HepG2 (cell line): Measurements from ENCODE around the gene UMPS. TPM values are rescaled to one million over a fixed set of nuclear protein-coding genes. Genes with fewer than 3 reads are reported as not detected.

Source experiments
- ATAC-seq: fragments of 200-7000 bp; cut with Tn5 transposase; 3 replicates; pipeline ENCODE4 v1.9.1; 2020; ENCODE audit warnings: mild to moderate bottlenecking, moderate library complexity
- BruUV-seq: library from RNA; stranded (reverse); fragments of 400-500 nt; replicated peaks from 2 replicates; lab custom pipeline; 2021; lab: Mats Ljungman, UMichigan
- CTCF ChIA-PET: fragments of 300-600 bp; formaldehyde crosslinking; extraction: SDS; loops from one replicate; lab custom pipeline; 2021; ENCODE audit warnings: low total read pairs, inconsistent platforms, low intra/inter-chr PET ratio; lab: Yijun Ruan, JAX
- POLR2A ChIA-PET: fragments of 350-600 bp; sonication (Branson Sonifier 250); formaldehyde crosslinking; loops from one replicate; lab custom pipeline; 2020; ENCODE audit warnings: antibody characterized with exemption, inconsistent platforms; lab: Yijun Ruan, JAX
- DNase-seq: peaks from one replicate; pipeline ENCODE4 v3.0.0-alpha.2; 2015; ENCODE audit warnings: low spot score
- FAIRE-seq: peaks from 3 replicates; lab custom pipeline; 2011; peaks lifted over from hg19 to GRCh38; lab: Jason Lieb, UNC
- H2AFZ ChIP-seq: one replicate; pipeline ENCODE4 v1.6.1; 2011; ENCODE audit warnings: low read length, inconsistent platforms
- H3K27ac ChIP-seq: fragments of 300-600 bp; 3 replicates; pipeline ENCODE4 v1.8.0; 2011; ENCODE audit warnings: mixed run types, mild to moderate bottlenecking, mixed read lengths, low read length, inconsistent platforms; ENCODE audit not compliant: insufficient read depth; ENCODE audit errors: extremely low read length
- H3K27me3 ChIP-seq, 2 experiments: fragments of 200-600 bp in 1 of 2; 2 replicates in 1 of 2; 3 replicates in 1 of 2; pipeline versions ENCODE4 v1.6.0 to v1.8.0; 2011; ENCODE audit warnings: low read length in 2 of 2, mild to moderate bottlenecking in 2 of 2, moderate library complexity in 2 of 2, inconsistent platforms in 1 of 2; ENCODE audit not compliant: insufficient read depth in 2 of 2, control insufficient read depth in 1 of 2
- H3K36me3 ChIP-seq, 2 experiments: fragments of 200-600 bp in 1 of 2; replicated peaks in 1 of 2; 2 replicates in 1 of 2; 3 replicates in 1 of 2; pipeline versions ENCODE4 v1.5.1 to v1.8.0; 2011; ENCODE audit warnings: low read length in 2 of 2, inconsistent platforms in 1 of 2; ENCODE audit not compliant: insufficient read depth in 2 of 2, control insufficient read depth in 1 of 2
- H3K4me1 ChIP-seq: 2 replicates; pipeline ENCODE4 v1.5.1; 2012; ENCODE audit warnings: low read length, inconsistent platforms; ENCODE audit not compliant: insufficient read depth
- H3K4me2 ChIP-seq: 2 replicates; pipeline ENCODE4 v1.6.0; 2011; ENCODE audit warnings: low read depth, low read length, inconsistent platforms
- H3K4me3 ChIP-seq, 3 experiments: fragments of 200-600 bp in 1 of 3; sonication (generic), shearing (Covaris generic) in 1 of 3; replicated peaks in 1 of 3; 2 replicates each; pipeline ENCODE4 v1.5.1; 2011 to 2016; ENCODE audit warnings: low read length in 3 of 3, inconsistent platforms in 2 of 3, low read depth in 2 of 3, mild to moderate bottlenecking in 2 of 3, control low read depth in 1 of 3, mixed read lengths in 1 of 3; ENCODE audit not compliant: insufficient read depth in 1 of 3
- H3K79me2 ChIP-seq: one replicate; pipeline ENCODE4 v1.6.1; 2011; ENCODE audit warnings: low read length, inconsistent platforms; ENCODE audit not compliant: insufficient read depth
- H3K9ac ChIP-seq: 2 replicates; pipeline ENCODE4 v1.6.0; 2011; ENCODE audit warnings: mild to moderate bottlenecking, low read depth, low read length, inconsistent platforms; ENCODE audit not compliant: insufficient read depth
- H3K9me3 ChIP-seq: 2 replicates; pipeline ENCODE4 v1.5.1; 2012; ENCODE audit warnings: mild to moderate bottlenecking, low read length
- H4K20me1 ChIP-seq: 2 replicates; pipeline ENCODE4 v1.6.0; 2011; ENCODE audit warnings: inconsistent platforms, mild to moderate bottlenecking, low read length, moderate library complexity; ENCODE audit not compliant: insufficient read depth
- AGO2 ChIP-seq: fragments of 200-400 bp; formaldehyde crosslinking; optimal IDR thresholded peaks from 2 replicates; pipeline ENCODE3; 2017; ENCODE audit warnings: mild to moderate bottlenecking, low read depth, low read length, moderate library complexity
- HNRNPK ChIP-seq: fragments of 200-400 bp; formaldehyde crosslinking; IDR thresholded peaks from 2 replicates; pipeline ENCODE4 v1.6.1; 2018; ENCODE audit warnings: low read length, low read depth, moderate library complexity, mild to moderate bottlenecking; ENCODE audit not compliant: poor library complexity, severe bottlenecking
- HOXD1 ChIP-seq: sonication (generic); formaldehyde crosslinking; IDR thresholded peaks from 2 replicates; pipeline ENCODE4 v1.5.0; 2020; ENCODE audit warnings: missing genetic modification reagents
- NKX3-1 ChIP-seq: sonication (generic); formaldehyde crosslinking; IDR thresholded peaks from 2 replicates; pipeline ENCODE4 v1.5.0; 2020; ENCODE audit warnings: missing genetic modification reagents
- RAD51 ChIP-seq: fragments of 450-650 bp; IDR thresholded peaks from 2 replicates; pipeline ENCODE4 v1.6.1; 2016; ENCODE audit warnings: borderline replicate concordance
- ZBTB20 ChIP-seq: sonication (generic); formaldehyde crosslinking; IDR thresholded peaks from 2 replicates; pipeline ENCODE4 v1.8.1; 2023; ENCODE audit warnings: missing genetic modification reagents, low read depth, mild to moderate bottlenecking, borderline replicate concordance
- ZNF746 ChIP-seq: sonication (generic); formaldehyde crosslinking; IDR thresholded peaks from 2 replicates; pipeline ENCODE4 v1.8.0; 2022; ENCODE audit warnings: mild to moderate bottlenecking, missing genetic modification reagents
- WGBS: methylation state at CpG from one replicate; pipeline ENCODE4 v1.1.6; 2017; ENCODE audit warnings: low lambda C conversion rate; 5-methylcytosine and 5-hydroxymethylcytosine counted together
- in situ Hi-C: cut with HindIII; loops from 2 replicates; pipeline ENCODE4 v1.10.0; 2017; ENCODE audit warnings: low pct_unique_long_range_greater_than_20kb; ENCODE audit not compliant: extremely low pct_ligation_motif_present
- intact Hi-C: fragments of 100-400 bp; cut with micrococcal nuclease; formaldehyde crosslinking; loops from one replicate; pipeline ENCODE4 v1.10.0; 2022; ENCODE audit not compliant: unreplicated experiment
- polyA plus RNA-seq, 8 experiments: library from polyadenylated mRNA; depleted of rRNA in 3 of 8; stranded (reverse) in 7 of 8; unstranded in 1 of 8; fragments of >200 nt; fragmentation: Illumina TruSeq in 4 of 8; extraction: Trizol in 4 of 8; gene quantifications; 2 replicates each; pipeline versions ENCODE4 v1.2.1 to v1.2.3, GENCODE V29; 2011 to 2016; ENCODE audit warnings: low read depth in 4 of 8, missing spikeins in 1 of 8, mixed read lengths in 1 of 8; ENCODE audit not compliant: insufficient read depth in 1 of 8
- total RNA-seq, 5 experiments: library from RNA; depleted of rRNA; stranded (reverse); fragments of >200 nt; fragmentation: Illumina TruSeq; extraction: Trizol; gene quantifications; 2 replicates each; pipeline ENCODE4 v1.2.3, GENCODE V29; 2016; ENCODE audit warnings: low read depth in 1 of 5

The UMPS gene
- total and polyA plus RNA-seq, 2 of the 13 experiments (the other 11 are each of a cell fraction or from before 2014, with no cell fraction given): 52.7 to 74.2 TPM

- H3K9ac ChIP-seq: no peak overlapping the region
- WGBS: 48% methylated on average over 5 of the region's 5 CpGs
- FAIRE-seq: no peak
Measured at GRCh38 chr3:124758851-124759635, 28.8 kb downstream of the UMPS start.

DNA sequence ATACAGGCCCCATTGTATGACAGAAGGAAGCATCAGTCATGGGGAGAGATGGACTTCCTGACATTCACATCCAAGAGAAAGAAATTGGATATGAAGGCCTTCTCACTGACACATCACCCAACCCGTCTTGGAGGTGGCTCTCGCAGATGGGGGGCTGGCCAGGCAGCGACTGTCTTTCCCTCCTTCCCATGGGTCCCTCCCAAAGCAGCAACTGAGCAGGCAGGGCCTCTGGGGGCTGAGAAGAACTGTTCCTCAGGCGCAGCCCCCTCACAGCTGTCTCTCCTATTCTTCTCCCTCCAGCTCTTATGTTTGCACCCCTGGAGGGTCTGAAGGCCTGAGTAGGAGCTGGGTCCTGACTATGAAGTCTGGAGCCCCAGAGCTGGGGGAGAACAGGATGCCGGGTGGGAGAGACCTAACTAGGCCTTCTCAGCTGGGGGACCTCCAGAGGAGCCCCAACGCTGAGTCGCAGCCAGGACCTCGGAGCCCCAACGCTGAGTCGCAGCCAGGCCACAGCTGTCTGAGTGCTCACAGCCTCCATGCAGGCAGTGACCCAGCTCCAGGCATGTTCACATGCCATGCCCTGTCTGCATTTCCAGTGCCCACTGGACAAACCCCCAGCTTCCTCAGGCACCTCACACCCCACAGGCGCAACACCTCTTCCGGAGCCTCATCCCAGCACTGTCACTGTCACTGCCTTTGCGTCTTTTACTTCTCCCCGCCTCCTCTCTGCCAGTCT, 29.6 kb downstream of the UMPS start:
- TF ChIP-seq AGO2 (peak; percentile 68), RAD51 (no peak)
- ATAC-seq (peak; percentile 36), FAIRE-seq (no peak), DNase-seq (no peak)
- no peaks in the 10 kb centered on the region for H3K9me3 ChIP-seq
- no peak overlapping the region for H2AFZ ChIP-seq
- H3K27me3 ChIP-seq: no peaks in the 10 kb centered on the region
- H3K36me3 ChIP-seq: peaks cover 15 to 18% of the 10 kb centered on the region in 2 experiments
- H3K79me2 ChIP-seq: no peaks in the 10 kb centered on the region
- intact Hi-C loops (loop anchor here (2.0 to 5.0 kb wide), 2 partner anchors 127 to 227 kb away; partner anchors contain the start of gene ITGB5), in situ Hi-C loops (loop anchor here (5.0 to 25.0 kb wide), 2 partner anchors 142 to 402 kb away; no protein-coding TSS in a partner anchor)
- H4K20me1 ChIP-seq: no peaks in the 10 kb centered on the region
- no TSS peak for BruUV-seq
- no peak overlapping the region for H3K4me3 ChIP-seq
- peaks cover 23% of the 10 kb centered on the region for H3K4me1 ChIP-seq
- ChIA-PET POLR2A (interaction anchor here (1.1 to 3.0 kb wide), 5 partner anchors 61 to 142 kb away, joined by 3 to 20 read pairs (median 3); partner anchors contain the start of gene ITGB5), CTCF (interaction anchor here (2.2 kb wide), 1 partner anchor 141 kb away, joined by 27 read pairs; no protein-coding TSS in a partner anchor)
- H3K27ac ChIP-seq: no peak overlapping the region
- H3K4me2 ChIP-seq: no peak overlapping the region
- no peak overlapping the region for H3K9ac ChIP-seq
- 80% methylated on average over 14 of the region's 14 CpGs for WGBS

More at GRCh38 chr3:124758851-124759635, 28.8 kb downstream of the UMPS start:
- Histone ChIP-seq H4K20me1 (no peaks in the 10 kb centered on the region), H2AFZ (no peak overlapping the region), H3K36me3 (peaks cover 10% of the 10 kb centered on the region in 2 experiments), H3K27me3 (no peaks in the 10 kb centered on the region), H3K4me1 (peaks cover 23% of the 10 kb centered on the region), H3K4me2 (no peak overlapping the region), H3K79me2 (no peaks in the 10 kb centered on the region), H3K4me3 (no peak overlapping the region), H3K9me3 (no peaks in the 10 kb centered on the region), H3K27ac (no peak overlapping the region)
- POLR2A ChIA-PET: interaction anchor here (0.7 kb wide), 1 partner anchor 71 kb away, joined by 3 read pairs; no protein-coding TSS in a partner anchor
- no TSS peak for BruUV-seq
- CTCF ChIA-PET: no interaction called here
- in situ Hi-C loops (loop anchor here (25.0 kb wide), 1 partner anchor 403 kb away; no protein-coding TSS in a partner anchor), intact Hi-C loops (no loop called here)
- no peak for TF ChIP-seq ZBTB20 (CRISPR knock-in tag)
- TF ChIP-seq HNRNPK: peak; percentile 45
- TF ChIP-seq NKX3-1 (CRISPR knock-in tag): no peak
- no peak for TF ChIP-seq ZNF746
- no peak for TF ChIP-seq HOXD1
- no peak for DNase-seq
- ATAC-seq: no peak
